K562 (cell line): ENCODE data around the gene CREB3L4. TPM values are rescaled to one million over a fixed set of nuclear protein-coding genes. Genes with fewer than 3 reads are reported as not detected.

Experiments
- E2F8 ChIP-seq: fragments of 450-650 bp; IDR thresholded peaks from 2 replicates; pipeline ENCODE4 v1.7.1; 2018; ENCODE audit warnings: mild to moderate bottlenecking, low read depth; ENCODE audit not compliant: partially characterized antibody
- FOXK2 ChIP-seq, 2 experiments: fragments of 450-650 bp; IDR thresholded peaks in 1 of 2; conservative IDR thresholded peaks in 1 of 2; 2 replicates each; pipeline ENCODE4 v1.6.1; 2016; ENCODE audit warnings: low read depth in 2 of 2, mild to moderate bottlenecking in 1 of 2
- MGA ChIP-seq: fragments of 450-650 bp; IDR thresholded peaks from 2 replicates; pipeline ENCODE4 v1.6.1; 2016; ENCODE audit warnings: mild to moderate bottlenecking, moderate library complexity
- PHF21A ChIP-seq: fragments of 450-650 bp; IDR thresholded peaks from 2 replicates; pipeline ENCODE4 v1.6.1; 2017; ENCODE audit warnings: low read depth, borderline replicate concordance
- ZNF277 ChIP-seq: fragments of 250-450 bp; sonication (Bioruptor Pico); IDR thresholded peaks from 2 replicates; pipeline ENCODE4 v1.8.0; 2022; ENCODE audit warnings: inconsistent platforms, mild to moderate bottlenecking, moderate library complexity, borderline replicate concordance
- ZNF398 ChIP-seq: fragments of 250-450 bp; sonication (Bioruptor Pico); IDR thresholded peaks from 2 replicates; pipeline ENCODE4 v1.8.0; 2021; ENCODE audit warnings: moderate library complexity, mild to moderate bottlenecking, inconsistent platforms
- ZNF696 ChIP-seq: fragments of 250-450 bp; sonication (Bioruptor Pico); conservative IDR thresholded peaks from 2 replicates; pipeline ENCODE4 v1.4.0; 2020; ENCODE audit warnings: mild to moderate bottlenecking, moderate library complexity
- ZNF766 ChIP-seq: fragments of 200-800 bp; sonication (Bioruptor generic); conservative IDR thresholded peaks from 2 replicates; pipeline ENCODE4 v1.6.1; 2016; ENCODE audit warnings: missing genetic modification characterization, missing compliant biosample characterization
- polyA plus RNA-seq, 8 experiments: library from polyadenylated mRNA; depleted of rRNA in 4 of 8; stranded (reverse) in 5 of 8; unstranded in 3 of 8; fragments of >200 nt; fragmentation: Nextera tagmentation in 2 of 8; fragmentation: Illumina TruSeq in 1 of 8; extraction: Ambion mirVana in 2 of 8; extraction: Trizol in 1 of 8; gene quantifications; 2 replicates each; pipeline versions ENCODE4 v1.2.1 to v1.2.3, GENCODE V29; 2011 to 2014; ENCODE audit warnings: inconsistent platforms in 1 of 8, missing spikeins in 1 of 8
- total RNA-seq, 7 experiments: library from RNA; depleted of rRNA in 6 of 7; stranded (reverse); fragments of >200 nt in 6 of 7; fragmentation: Illumina TruSeq in 2 of 7; extraction: Trizol in 2 of 7; gene quantifications; 2 replicates each; pipeline versions ENCODE4 v1.2.1 to v1.2.3, GENCODE V29; 2011 to 2021; ENCODE audit warnings: low replicate concordance in 1 of 7

Gene CREB3L4
- total and polyA plus RNA-seq, 9 of the 15 experiments (the other 6 are each of a cell fraction or from before 2014, with no cell fraction given), result 9.9 to 18.6 (median 13.9) TPM

- TF ChIP-seq ZNF398 (no peak), ZNF696 (CRISPR knock-in tag) (no peak), PHF21A (no peak), E2F8 (peak; percentile 16), FOXK2 (conservative IDR thresholded peaks at IDR 0.05 in 1 of 2, IDR thresholded peaks at IDR 0.05 in 1 of 2; ENCODE audit: low read depth in 2 of 2) (no peak), ZNF277 (CRISPR knock-in tag) (no peak), ZNF766 (no peak), MGA (peak; percentile 67)
Observed at GRCh38 chr1:153963030-153963849, 4.5 kb upstream of the CREB3L4 start, which contains the start of gene SLC39A1 (continued).
